OCI-LY3 (cell line): ENCODE results near the gene MEF2C.

Source experiments
- CTCF ChIP-seq: fragments of 200-600, 300-600 bp; sonication (generic); IDR thresholded peaks from 2 replicates; pipeline ENCODE4 v1.5.1; 2014; ENCODE audit warnings: antibody characterized with exemption, low read length, low read depth
- EZH2phosphoT487 ChIP-seq: fragments of 200-600 bp; shearing (Covaris generic); IDR thresholded peaks from 2 replicates; pipeline ENCODE4 v1.6.1; 2018; ENCODE audit warnings: antibody characterized with exemption, mixed run types, low read depth

GRCh38 chr5:88707216-88707965 is 175.6 kb downstream of the MEF2C start:
- no peak for TF ChIP-seq EZH2phosphoT487
- TF ChIP-seq CTCF: no peak
